ENCODE results near the gene NUAK1.

DNA sequence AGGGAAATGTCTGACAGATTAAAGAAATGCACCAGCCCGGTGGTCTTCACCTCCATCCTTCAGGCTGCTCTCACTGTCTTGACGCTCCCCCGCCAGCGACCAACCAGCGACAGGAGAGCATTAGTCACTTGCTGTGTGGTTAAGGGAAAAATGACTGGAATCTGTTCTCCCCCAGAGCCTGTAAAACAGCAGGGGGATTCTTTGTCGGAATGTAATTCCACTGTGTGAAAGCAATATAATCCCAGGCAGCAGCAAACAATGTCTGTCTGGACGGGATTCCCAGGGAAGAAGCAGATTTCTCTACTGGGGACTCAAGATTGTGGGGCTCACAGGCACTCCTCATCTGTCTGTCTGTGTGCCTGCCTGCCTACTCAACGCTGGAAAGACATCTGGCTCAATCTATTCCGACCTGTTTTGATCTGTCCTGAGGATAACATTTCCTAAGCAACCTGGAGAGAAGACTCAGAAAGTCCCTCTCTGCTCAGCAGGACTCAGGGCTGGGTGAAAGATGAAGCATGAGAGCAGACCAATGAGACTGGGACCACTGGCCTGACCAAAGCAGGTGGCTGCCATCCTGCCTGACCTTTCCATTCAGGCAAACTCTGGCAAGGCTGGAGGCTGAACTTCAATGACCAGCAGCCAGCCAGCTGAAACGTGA lies 54.6 kb downstream of the NUAK1 start:
- TF ChIP-seq, protein P1, sequence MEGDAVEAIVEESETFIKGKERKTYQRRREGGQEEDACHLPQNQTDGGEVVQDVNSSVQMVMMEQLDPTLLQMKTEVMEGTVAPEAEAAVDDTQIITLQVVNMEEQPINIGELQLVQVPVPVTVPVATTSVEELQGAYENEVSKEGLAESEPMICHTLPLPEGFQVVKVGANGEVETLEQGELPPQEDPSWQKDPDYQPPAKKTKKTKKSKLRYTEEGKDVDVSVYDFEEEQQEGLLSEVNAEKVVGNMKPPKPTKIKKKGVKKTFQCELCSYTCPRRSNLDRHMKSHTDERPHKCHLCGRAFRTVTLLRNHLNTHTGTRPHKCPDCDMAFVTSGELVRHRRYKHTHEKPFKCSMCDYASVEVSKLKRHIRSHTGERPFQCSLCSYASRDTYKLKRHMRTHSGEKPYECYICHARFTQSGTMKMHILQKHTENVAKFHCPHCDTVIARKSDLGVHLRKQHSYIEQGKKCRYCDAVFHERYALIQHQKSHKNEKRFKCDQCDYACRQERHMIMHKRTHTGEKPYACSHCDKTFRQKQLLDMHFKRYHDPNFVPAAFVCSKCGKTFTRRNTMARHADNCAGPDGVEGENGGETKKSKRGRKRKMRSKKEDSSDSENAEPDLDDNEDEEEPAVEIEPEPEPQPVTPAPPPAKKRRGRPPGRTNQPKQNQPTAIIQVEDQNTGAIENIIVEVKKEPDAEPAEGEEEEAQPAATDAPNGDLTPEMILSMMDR (IDR thresholded peaks at IDR 0.05 in 4 of 5, conservative IDR thresholded peaks at IDR 0.05 in 1 of 5): no peak
- no peak for TF ChIP-seq POLR2A (IDR thresholded peaks at IDR 0.05)
